ENCODE results near the gene DMKN. TPM values are rescaled to one million over a fixed set of nuclear protein-coding genes. Genes with fewer than 3 reads are reported as not detected.

DMKN gene
- total and polyA plus RNA-seq, 2 donors from 2014 or later: 137 to 150 TPM

DNA sequence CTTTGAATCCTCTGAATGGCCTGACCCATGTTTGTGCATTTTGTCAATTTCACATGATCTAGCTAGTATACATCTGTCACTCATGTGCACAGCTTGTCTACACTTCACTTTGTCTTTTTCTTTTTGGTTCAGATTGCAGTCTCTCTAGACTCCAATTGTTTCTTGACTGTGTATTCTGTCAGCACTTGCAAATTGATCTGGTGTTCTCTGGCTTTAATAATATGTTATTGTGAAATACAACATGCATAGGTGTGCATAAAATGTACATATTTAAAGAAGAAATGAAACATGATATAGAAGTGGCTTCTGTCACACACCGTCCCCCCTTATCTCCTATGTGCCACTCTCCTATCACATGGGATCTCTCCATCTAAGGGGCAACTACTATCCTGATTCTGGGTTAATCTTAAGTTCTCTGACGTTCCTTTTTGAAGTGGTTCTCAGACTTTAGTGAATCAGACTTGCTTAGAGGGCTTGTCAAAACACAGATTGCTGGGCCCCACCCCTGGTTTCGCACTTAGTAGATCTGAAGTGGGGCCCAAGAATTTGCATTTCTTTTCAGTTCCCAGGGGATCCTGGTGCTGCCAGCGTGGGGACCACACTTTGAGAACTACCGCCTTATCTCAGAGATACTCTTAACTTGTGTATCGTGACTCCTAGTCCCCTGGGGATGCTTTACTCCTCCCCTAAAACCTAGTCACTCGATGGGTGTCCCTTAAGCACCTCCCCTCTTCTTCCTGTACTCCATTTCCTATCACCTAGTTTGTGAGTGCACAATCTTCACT lies 29.0 kb downstream of the DMKN start:
- no peaks in the 10 kb centered on the region for H3K36me3 ChIP-seq (ENCODE audit: control insufficient read depth in 2 of 3, insufficient read depth in 3 of 3, low read length in 3 of 3)
- no peak for FAIRE-seq
- no peaks in the 10 kb centered on the region for H3K9me3 ChIP-seq (ENCODE audit: control insufficient read depth in 2 of 3, insufficient read depth in 1 of 3, low read length in 3 of 3)
- no peak overlapping the region for H3K4me3 ChIP-seq (ENCODE audit: low read length in 3 of 3)
- no peak overlapping the region for H3K9ac ChIP-seq (ENCODE audit: low read length in 3 of 3)
- intact Hi-C loops (cut with DNase I): no loop called here
- TF ChIP-seq, protein P1, sequence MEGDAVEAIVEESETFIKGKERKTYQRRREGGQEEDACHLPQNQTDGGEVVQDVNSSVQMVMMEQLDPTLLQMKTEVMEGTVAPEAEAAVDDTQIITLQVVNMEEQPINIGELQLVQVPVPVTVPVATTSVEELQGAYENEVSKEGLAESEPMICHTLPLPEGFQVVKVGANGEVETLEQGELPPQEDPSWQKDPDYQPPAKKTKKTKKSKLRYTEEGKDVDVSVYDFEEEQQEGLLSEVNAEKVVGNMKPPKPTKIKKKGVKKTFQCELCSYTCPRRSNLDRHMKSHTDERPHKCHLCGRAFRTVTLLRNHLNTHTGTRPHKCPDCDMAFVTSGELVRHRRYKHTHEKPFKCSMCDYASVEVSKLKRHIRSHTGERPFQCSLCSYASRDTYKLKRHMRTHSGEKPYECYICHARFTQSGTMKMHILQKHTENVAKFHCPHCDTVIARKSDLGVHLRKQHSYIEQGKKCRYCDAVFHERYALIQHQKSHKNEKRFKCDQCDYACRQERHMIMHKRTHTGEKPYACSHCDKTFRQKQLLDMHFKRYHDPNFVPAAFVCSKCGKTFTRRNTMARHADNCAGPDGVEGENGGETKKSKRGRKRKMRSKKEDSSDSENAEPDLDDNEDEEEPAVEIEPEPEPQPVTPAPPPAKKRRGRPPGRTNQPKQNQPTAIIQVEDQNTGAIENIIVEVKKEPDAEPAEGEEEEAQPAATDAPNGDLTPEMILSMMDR (IDR thresholded peaks at IDR 0.05; ENCODE audit: borderline replicate concordance, extremely low read depth, insufficient read depth): no peak
- no peak for DNase-seq
- peaks cover 2% of the 10 kb centered on the region for H3K27me3 ChIP-seq (ENCODE audit: control insufficient read depth, insufficient read depth, low read length)
- H3K27ac ChIP-seq (ENCODE audit: low read depth in 2 of 2, low read length in 2 of 2): no peak overlapping the region
- H3K4me1 ChIP-seq (ENCODE audit: control insufficient read depth in 2 of 3, insufficient read depth in 2 of 3, low read depth in 1 of 3, low read length in 3 of 3): no peaks in the 10 kb centered on the region

DNA sequence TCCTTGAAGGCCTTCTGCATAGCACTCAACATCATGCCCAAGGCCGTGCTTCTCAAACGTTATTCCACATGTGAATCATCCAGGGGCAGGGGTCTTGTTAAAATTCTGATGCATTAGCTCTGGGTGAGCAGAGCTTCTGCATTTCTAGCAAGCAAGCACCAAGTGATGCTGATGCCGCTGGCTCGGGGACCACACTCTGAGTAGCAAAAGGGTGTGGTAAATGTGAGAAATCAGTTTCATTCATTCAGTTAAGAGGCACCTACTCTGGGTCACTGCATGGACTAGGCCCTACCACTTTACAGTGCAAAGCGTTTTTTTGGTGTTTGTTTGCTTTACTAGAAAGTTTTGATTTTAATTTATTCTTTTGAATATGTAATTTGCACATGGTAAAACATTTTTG lies 30.4 kb downstream of the DMKN start:
- no peak overlapping the region for H3K4me3 ChIP-seq (ENCODE audit: low read length in 3 of 3)
- no peaks in the 10 kb centered on the region for H3K9me3 ChIP-seq (ENCODE audit: control insufficient read depth in 2 of 3, insufficient read depth in 1 of 3, low read length in 3 of 3)
- no peak overlapping the region for H3K9ac ChIP-seq (ENCODE audit: low read length in 3 of 3)
- intact Hi-C loops (cut with DNase I): no loop called here
- no peak for DNase-seq
- FAIRE-seq: no peak
- peaks cover 2% of the 10 kb centered on the region for H3K27me3 ChIP-seq (ENCODE audit: control insufficient read depth, insufficient read depth, low read length)
- no peaks in the 10 kb centered on the region for H3K4me1 ChIP-seq (ENCODE audit: control insufficient read depth in 2 of 3, insufficient read depth in 2 of 3, low read depth in 1 of 3, low read length in 3 of 3)
- TF ChIP-seq, protein P1 (IDR thresholded peaks at IDR 0.05; ENCODE audit: borderline replicate concordance, extremely low read depth, insufficient read depth): no peak
- no peak overlapping the region for H3K27ac ChIP-seq (ENCODE audit: low read depth in 2 of 2, low read length in 2 of 2)
- H3K36me3 ChIP-seq (ENCODE audit: control insufficient read depth in 2 of 3, insufficient read depth in 3 of 3, low read length in 3 of 3): no peaks in the 10 kb centered on the region

DNA sequence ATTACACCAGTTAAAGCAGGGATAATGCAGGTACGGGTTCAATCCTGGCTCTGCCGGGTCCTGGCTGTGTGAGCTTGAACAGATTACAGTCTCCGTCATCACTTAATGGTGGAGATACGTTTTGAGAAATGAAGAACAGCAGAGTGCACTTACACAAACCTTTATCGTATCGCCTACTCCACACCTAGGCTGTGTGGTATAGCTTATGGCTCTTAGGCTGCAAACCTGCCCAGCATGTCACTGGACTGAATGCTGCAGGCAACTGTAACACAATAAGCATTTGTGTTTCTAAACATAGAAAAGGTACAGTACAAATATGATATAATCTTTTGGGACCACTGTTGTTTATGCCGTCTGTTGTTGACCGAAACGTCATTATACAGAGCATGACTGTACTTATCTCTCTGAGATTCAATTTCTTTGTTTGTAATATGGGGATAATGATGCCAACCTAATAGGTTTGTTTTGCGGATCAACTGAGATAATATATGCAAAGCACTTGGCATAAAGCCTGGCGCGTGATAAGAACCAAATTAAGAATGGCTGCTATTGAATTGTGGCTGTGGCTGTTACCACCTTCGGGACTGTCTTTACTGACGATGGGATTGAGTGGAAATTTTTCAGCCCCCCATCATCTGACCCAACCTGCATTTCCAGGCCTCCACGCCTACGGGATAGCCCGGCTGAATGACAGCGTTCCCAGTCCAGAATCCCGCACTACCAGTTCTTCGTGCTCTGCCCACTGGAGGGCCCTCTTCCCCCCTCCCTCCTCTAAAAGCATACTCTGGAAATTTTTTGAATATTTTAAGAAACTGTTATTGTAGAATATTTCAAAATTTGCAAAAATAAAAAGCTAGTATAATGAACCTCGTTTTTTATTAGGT lies 34.4 kb downstream of the DMKN start:
- intact Hi-C loops (cut with DNase I): no loop called here
- DNase-seq: no peak
- no peaks in the 10 kb centered on the region for H3K9me3 ChIP-seq (ENCODE audit: control insufficient read depth in 2 of 3, insufficient read depth in 1 of 3, low read length in 3 of 3)
- TF ChIP-seq, protein P1 (IDR thresholded peaks at IDR 0.05; ENCODE audit: borderline replicate concordance, extremely low read depth, insufficient read depth): no peak
- H3K9ac ChIP-seq (ENCODE audit: low read length in 3 of 3): no peak overlapping the region
- no peaks in the 10 kb centered on the region for H3K36me3 ChIP-seq (ENCODE audit: control insufficient read depth in 2 of 3, insufficient read depth in 3 of 3, low read length in 3 of 3)
- no peaks in the 10 kb centered on the region for H3K27me3 ChIP-seq (ENCODE audit: control insufficient read depth, insufficient read depth, low read length)
- H3K4me3 ChIP-seq (ENCODE audit: low read length in 3 of 3): no peak overlapping the region
- FAIRE-seq: no peak
- H3K4me1 ChIP-seq (ENCODE audit: control insufficient read depth in 2 of 3, insufficient read depth in 2 of 3, low read depth in 1 of 3, low read length in 3 of 3): no peaks in the 10 kb centered on the region
- H3K27ac ChIP-seq (ENCODE audit: low read depth in 2 of 2, low read length in 2 of 2): no peak overlapping the region
